ENCODE measurements around the gene GPLD1.

GRCh38 chr6:24439858-24440539 is 49.4 kb downstream of the GPLD1 start:
- TF ChIP-seq POLR2AphosphoS5 (IDR thresholded peaks at IDR 0.05; ENCODE audit: low read depth) (no peak), EZH2 (IDR thresholded peaks at IDR 0.05; ENCODE audit: low read depth, unreplicated experiment) (no peak)

Measured in GM23338 (cell line).